Brain microvascular endothelial cell (primary cell): ENCODE results near the gene LIPM.

Experiments used
- DNase-seq: peaks from one replicate; pipeline ENCODE4 v3.0.0-alpha.2; 2020
- H3K27ac ChIP-seq: fragments of 250-450 bp; sonication (Bioruptor Pico); 2 replicates; pipeline ENCODE4 v1.5.1; 2020; ENCODE audit warnings: mild to moderate bottlenecking, moderate library complexity
- H3K27me3 ChIP-seq: fragments of 250-450 bp; sonication (Bioruptor Pico); replicated peaks from 2 replicates; pipeline ENCODE4 v1.5.1; 2020; ENCODE audit warnings: mild to moderate bottlenecking
- H3K36me3 ChIP-seq: fragments of 250-450 bp; sonication (Bioruptor Pico); replicated peaks from 2 replicates; pipeline ENCODE4 v1.5.1; 2020; ENCODE audit warnings: mild to moderate bottlenecking
- H3K4me3 ChIP-seq: 2 replicates; pipeline ENCODE4 v1.5.1; 2011; ENCODE audit warnings: low read depth, mild to moderate bottlenecking, control low read depth, low read length, moderate library complexity
- in situ Hi-C: cut with HindIII; loops from 2 replicates; pipeline ENCODE4 v1.10.0; 2017; ENCODE audit warnings: low sequenced_read_pairs, low pct_ligation_motif_present
- TF ChIP-seq, protein P1 (sequence below): IDR thresholded peaks from 2 replicates; pipeline ENCODE4 v1.5.1; 2011; ENCODE audit warnings: low read depth, mild to moderate bottlenecking, moderate library complexity, low read length, control low read depth, inconsistent platforms; ENCODE audit errors: missing control alignments

The LIPM gene

DNA sequence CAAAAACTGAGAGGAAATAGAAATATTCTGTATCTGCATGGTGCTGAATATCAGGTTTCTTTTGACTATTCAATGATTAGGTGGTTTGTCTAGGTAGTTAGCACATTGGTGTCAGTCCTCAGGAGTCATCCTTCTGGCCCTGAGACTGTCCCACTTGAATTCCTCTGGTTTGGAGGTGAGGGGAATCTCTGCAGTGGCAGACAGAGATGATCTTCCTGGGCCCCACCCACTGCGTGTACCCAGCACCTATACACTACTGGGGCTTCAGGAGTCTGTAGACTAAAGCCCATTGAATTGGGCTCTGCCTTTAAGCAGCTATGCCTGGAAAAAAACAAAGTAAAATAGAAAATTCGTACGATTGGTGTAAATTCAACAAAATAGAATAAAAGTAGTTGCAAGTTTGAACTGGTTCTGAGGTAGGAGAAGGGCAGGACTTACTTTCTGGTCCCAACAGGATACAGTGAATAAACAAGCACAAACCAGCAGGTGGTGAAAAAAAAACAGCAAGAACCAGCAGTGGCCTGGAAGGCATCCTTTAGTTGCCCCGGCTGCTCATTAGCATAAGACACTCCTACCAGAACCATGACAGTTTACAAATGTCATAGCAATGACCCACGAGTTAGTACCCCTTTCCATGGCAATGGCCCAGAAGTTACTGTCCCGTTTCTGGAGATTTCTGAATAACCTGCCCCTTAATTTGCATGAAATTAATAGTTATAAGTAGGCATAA, 1.7 kb downstream of the LIPM start:
- H3K4me3 ChIP-seq = no peak overlapping the region
- H3K27ac ChIP-seq = no peak overlapping the region
- TF ChIP-seq, protein P1, sequence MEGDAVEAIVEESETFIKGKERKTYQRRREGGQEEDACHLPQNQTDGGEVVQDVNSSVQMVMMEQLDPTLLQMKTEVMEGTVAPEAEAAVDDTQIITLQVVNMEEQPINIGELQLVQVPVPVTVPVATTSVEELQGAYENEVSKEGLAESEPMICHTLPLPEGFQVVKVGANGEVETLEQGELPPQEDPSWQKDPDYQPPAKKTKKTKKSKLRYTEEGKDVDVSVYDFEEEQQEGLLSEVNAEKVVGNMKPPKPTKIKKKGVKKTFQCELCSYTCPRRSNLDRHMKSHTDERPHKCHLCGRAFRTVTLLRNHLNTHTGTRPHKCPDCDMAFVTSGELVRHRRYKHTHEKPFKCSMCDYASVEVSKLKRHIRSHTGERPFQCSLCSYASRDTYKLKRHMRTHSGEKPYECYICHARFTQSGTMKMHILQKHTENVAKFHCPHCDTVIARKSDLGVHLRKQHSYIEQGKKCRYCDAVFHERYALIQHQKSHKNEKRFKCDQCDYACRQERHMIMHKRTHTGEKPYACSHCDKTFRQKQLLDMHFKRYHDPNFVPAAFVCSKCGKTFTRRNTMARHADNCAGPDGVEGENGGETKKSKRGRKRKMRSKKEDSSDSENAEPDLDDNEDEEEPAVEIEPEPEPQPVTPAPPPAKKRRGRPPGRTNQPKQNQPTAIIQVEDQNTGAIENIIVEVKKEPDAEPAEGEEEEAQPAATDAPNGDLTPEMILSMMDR = no peak
- no peak for DNase-seq
- H3K36me3 ChIP-seq = no peaks in the 10 kb centered on the region
- in situ Hi-C loops = loop anchor here (25.0 kb wide), 1 partner anchor 117 kb away; no protein-coding TSS in a partner anchor
- H3K27me3 ChIP-seq = no peaks in the 10 kb centered on the region

DNA sequence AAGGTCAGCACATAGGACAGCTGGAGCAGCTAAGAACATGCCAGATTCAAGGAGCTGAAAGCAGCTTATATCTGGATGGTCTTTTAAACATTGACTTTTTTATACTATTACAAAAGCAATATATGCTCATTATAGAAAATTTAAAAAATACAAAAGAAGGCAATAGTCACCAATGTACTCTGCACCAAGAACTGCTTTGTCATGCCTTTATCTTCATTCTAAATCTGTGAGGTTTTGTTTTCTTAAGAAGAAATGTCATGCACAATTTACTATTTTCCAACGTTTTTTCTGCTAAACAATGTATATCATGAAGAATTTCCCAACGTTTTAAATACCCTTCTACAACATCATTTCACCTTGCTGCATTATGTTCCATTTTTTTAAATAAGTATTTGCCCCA, 2.8 kb downstream of the LIPM start:
- Histone ChIP-seq H3K27ac (peak overlapping the region; percentile 24), H3K36me3 (no peaks in the 10 kb centered on the region), H3K4me3 (no peak overlapping the region), H3K27me3 (no peaks in the 10 kb centered on the region)
- TF ChIP-seq, protein P1 = no peak
- DNase-seq = no peak
- in situ Hi-C loops = loop anchor here (25.0 kb wide), 1 partner anchor 118 kb away; no protein-coding TSS in a partner anchor

GRCh38 chr10:88805924-88806323, 3.4 kb downstream of the LIPM start:
- no peak for DNase-seq

GRCh38 chr10:88809621-88810020, 7.1 kb downstream of the LIPM start:
- TF ChIP-seq, protein P1 = no peak
- H3K27me3 ChIP-seq = peaks cover 1% of the 10 kb centered on the region
- in situ Hi-C loops = loop anchor here (25.0 kb wide), 1 partner anchor 122 kb away; no protein-coding TSS in a partner anchor

More at GRCh38 chr10:88805924-88806323, 3.4 kb downstream of the LIPM start:
- Histone ChIP-seq H3K27me3 (no peaks in the 10 kb centered on the region), H3K36me3 (no peaks in the 10 kb centered on the region), H3K27ac (no peak overlapping the region), H3K4me3 (no peak overlapping the region)
- TF ChIP-seq, protein P1 = no peak
- in situ Hi-C loops = loop anchor here (25.0 kb wide), 1 partner anchor 119 kb away; no protein-coding TSS in a partner anchor

DNA sequence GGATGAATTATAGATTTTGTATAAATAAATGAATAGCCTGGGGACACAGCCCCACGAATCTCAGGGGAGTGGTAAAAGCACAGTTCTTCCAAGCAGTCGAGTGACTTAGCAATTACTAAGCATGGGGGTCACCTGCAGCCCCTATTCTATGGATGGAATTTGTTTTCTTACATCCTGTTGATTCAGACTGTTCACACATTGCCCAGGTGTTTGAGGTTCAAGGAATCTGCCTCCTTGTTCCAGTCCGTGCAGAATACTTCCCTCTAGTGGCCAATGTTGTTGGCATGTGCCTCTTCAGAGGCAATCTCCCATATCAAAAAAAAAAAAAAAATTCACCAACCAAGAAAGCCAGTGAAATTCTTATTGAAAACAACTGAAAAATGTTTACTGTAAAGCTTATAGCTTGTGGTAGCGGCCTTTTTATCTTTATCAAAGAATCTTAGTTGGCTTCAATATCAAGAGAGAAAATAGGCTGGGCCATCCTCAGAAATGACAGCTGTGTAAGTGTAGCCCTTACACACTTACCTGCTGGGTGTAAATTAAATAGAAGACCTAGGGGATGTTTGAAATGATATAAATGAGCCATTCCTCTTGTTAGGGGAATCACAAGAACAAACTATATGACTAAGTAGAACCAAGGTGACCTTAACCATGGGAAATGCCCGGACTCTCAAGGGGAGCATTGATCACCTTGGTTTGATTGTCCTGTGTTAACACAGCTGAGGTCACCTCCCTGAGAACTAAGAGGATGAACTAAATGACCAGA, 7.8 kb downstream of the LIPM start:
- DNase-seq = peak; percentile 43
- Histone ChIP-seq H3K4me3 (no peak overlapping the region), H3K27ac (no peak overlapping the region), H3K36me3 (no peaks in the 10 kb centered on the region), H3K27me3 (peaks cover 1% of the 10 kb centered on the region)
- in situ Hi-C loops = loop anchor here (25.0 kb wide), 1 partner anchor 123 kb away; no protein-coding TSS in a partner anchor
- TF ChIP-seq, protein P1 = peak; percentile 89

More at GRCh38 chr10:88809621-88810020, 7.1 kb downstream of the LIPM start:
- Histone ChIP-seq H3K4me3 (no peak overlapping the region), H3K27ac (no peak overlapping the region), H3K36me3 (no peaks in the 10 kb centered on the region)
- no peak for DNase-seq
